H9 (cell line): ENCODE results near the gene KRT13. TPM values are rescaled to one million over a fixed set of nuclear protein-coding genes. Genes with fewer than 3 reads are reported as not detected.

Source experiments
- DNase-seq: peaks from one replicate; pipeline ENCODE4 v3.0.0-alpha.2; 2017
- H2AFZ ChIP-seq: one replicate; pipeline ENCODE4 v1.6.1; 2013; ENCODE audit warnings: mild to moderate bottlenecking, low read length, control low read depth, moderate library complexity
- H2AK5ac ChIP-seq: 2 replicates; pipeline ENCODE4 v1.6.1; 2013; ENCODE audit warnings: low read length, control low read depth, mixed read lengths; ENCODE audit not compliant: insufficient read length
- H2BK120ac ChIP-seq: one replicate; pipeline ENCODE4 v1.6.1; 2013; ENCODE audit warnings: low read depth, mild to moderate bottlenecking, low read length, control low read depth, inconsistent platforms; ENCODE audit not compliant: poor library complexity, severe bottlenecking
- H2BK12ac ChIP-seq: 2 replicates; pipeline ENCODE4 v1.6.1; 2013; ENCODE audit warnings: low read length, control low read depth, mixed read lengths, low read depth; ENCODE audit not compliant: insufficient read length
- H2BK15ac ChIP-seq: 2 replicates; pipeline ENCODE4 v1.6.1; 2013; ENCODE audit warnings: low read depth, low read length, control low read depth
- H2BK20ac ChIP-seq: one replicate; pipeline ENCODE4 v1.6.1; 2013; ENCODE audit warnings: low read depth, mild to moderate bottlenecking, low read length, control low read depth, inconsistent platforms; ENCODE audit not compliant: poor library complexity, severe bottlenecking
- H2BK5ac ChIP-seq: 2 replicates; pipeline ENCODE4 v1.6.1; 2013; ENCODE audit warnings: low read length, control low read depth, mixed read lengths; ENCODE audit not compliant: insufficient read length
- H3K14ac ChIP-seq: 2 replicates; pipeline ENCODE4 v1.6.1; 2013; ENCODE audit warnings: low read length, control low read depth; ENCODE audit not compliant: insufficient read depth
- H3K18ac ChIP-seq: 2 replicates; pipeline ENCODE4 v1.6.1; 2013; ENCODE audit warnings: low read depth, mild to moderate bottlenecking, mixed read lengths, low read length, control low read depth; ENCODE audit not compliant: insufficient read length
- H3K23ac ChIP-seq: 2 replicates; pipeline ENCODE4 v1.6.1; 2013; ENCODE audit warnings: low read length, control low read depth, mixed read lengths, low read depth; ENCODE audit not compliant: insufficient read length
- H3K23me2 ChIP-seq: 2 replicates; pipeline ENCODE4 v1.6.1; 2013; ENCODE audit warnings: low read depth, mild to moderate bottlenecking, mixed read lengths, low read length, control low read depth; ENCODE audit not compliant: insufficient read length, poor library complexity, severe bottlenecking
- H3K27ac ChIP-seq: 2 replicates; pipeline ENCODE4 v1.5.1; 2013; ENCODE audit warnings: low read length, control low read depth, mixed read lengths, low read depth; ENCODE audit not compliant: insufficient read length
- H3K27me3 ChIP-seq: 2 replicates; pipeline ENCODE4 v1.6.1; 2013; ENCODE audit warnings: low read length, control low read depth, inconsistent platforms; ENCODE audit not compliant: insufficient read depth
- H3K4ac ChIP-seq: 2 replicates; pipeline ENCODE4 v1.6.1; 2013; ENCODE audit warnings: low read depth, mild to moderate bottlenecking, control low read depth, inconsistent platforms, low read length, moderate library complexity
- H3K4me1 ChIP-seq: 2 replicates; pipeline ENCODE4 v1.6.1; 2013; ENCODE audit warnings: low read length, control low read depth, inconsistent platforms; ENCODE audit not compliant: insufficient read depth
- H3K4me2 ChIP-seq: 2 replicates; pipeline ENCODE4 v1.6.1; 2013; ENCODE audit warnings: low read length, control low read depth, mixed read lengths; ENCODE audit not compliant: insufficient read length, insufficient read depth
- H3K56ac ChIP-seq: 2 replicates; pipeline ENCODE4 v1.6.1; 2013; ENCODE audit warnings: low read depth, mild to moderate bottlenecking, mixed read lengths, low read length, control low read depth; ENCODE audit not compliant: insufficient read length
- H3K79me1 ChIP-seq: 2 replicates; pipeline ENCODE4 v1.6.1; 2013; ENCODE audit warnings: low read depth, mild to moderate bottlenecking, moderate library complexity, low read length, control low read depth, inconsistent platforms; ENCODE audit not compliant: insufficient read depth, poor library complexity, severe bottlenecking
- H3K79me2 ChIP-seq: 2 replicates; pipeline ENCODE4 v1.6.1; 2013; ENCODE audit warnings: low read length, control low read depth, inconsistent platforms; ENCODE audit not compliant: insufficient read depth
- H3K9ac ChIP-seq: 2 replicates; pipeline ENCODE4 v1.6.1; 2013; ENCODE audit warnings: low read length, control low read depth, mixed read lengths; ENCODE audit not compliant: insufficient read length; ENCODE audit errors: extremely low read depth
- H3K9me3 ChIP-seq: one replicate; pipeline ENCODE4 v1.6.1; 2013; ENCODE audit warnings: low read depth, low read length, inconsistent platforms; ENCODE audit not compliant: control insufficient read depth
- H3T11ph ChIP-seq: one replicate; pipeline ENCODE4 v1.6.1; 2013; ENCODE audit warnings: mild to moderate bottlenecking, low read length, control low read depth, inconsistent platforms
- H4K20me1 ChIP-seq: one replicate; pipeline ENCODE4 v1.6.1; 2013; ENCODE audit not compliant: control insufficient read depth, insufficient read length, insufficient read depth
- H4K5ac ChIP-seq: 2 replicates; pipeline ENCODE4 v1.6.1; 2013; ENCODE audit warnings: low read depth, mild to moderate bottlenecking, mixed read lengths, low read length, control low read depth; ENCODE audit not compliant: insufficient read length
- H4K8ac ChIP-seq: replicated peaks from 2 replicates; pipeline ENCODE4 v1.6.1; 2013; ENCODE audit warnings: low read length, control low read depth, mixed read lengths, low read depth; ENCODE audit not compliant: insufficient read length
- H4K91ac ChIP-seq: 2 replicates; pipeline ENCODE4 v1.6.1; 2013; ENCODE audit warnings: low read depth, mild to moderate bottlenecking, moderate library complexity, mixed read lengths, low read length, control low read depth; ENCODE audit not compliant: insufficient read length
- H3K27ac Mint-ChIP-seq, 3 experiments: 2 replicates in 2 of 3; 3 replicates in 1 of 3; pipeline ENCODE4 v1.8.0; 2020 to 2021; ENCODE audit warnings: mixed read lengths in 3 of 3, mild to moderate bottlenecking in 1 of 3, moderate library complexity in 1 of 3
- H3K27me3 Mint-ChIP-seq: 2 replicates; pipeline ENCODE4 v1.8.0; 2021; ENCODE audit warnings: low read depth, mild to moderate bottlenecking, moderate library complexity, mixed read lengths
- H3K36me3 Mint-ChIP-seq, 3 experiments: 2 replicates in 2 of 3; 3 replicates in 1 of 3; pipeline ENCODE4 v1.8.0; 2020 to 2021; ENCODE audit warnings: low read depth in 3 of 3, mixed read lengths in 3 of 3; ENCODE audit not compliant: insufficient read depth in 1 of 3
- H3K4me1 Mint-ChIP-seq, 2 experiments: 2 replicates each; pipeline ENCODE4 v1.8.0; 2020; ENCODE audit warnings: mixed read lengths in 2 of 2
- H3K4me3 Mint-ChIP-seq, 2 experiments: 2 replicates in 1 of 2; 3 replicates in 1 of 2; pipeline ENCODE4 v1.8.0; 2020 to 2021; ENCODE audit warnings: mild to moderate bottlenecking in 2 of 2, mixed read lengths in 2 of 2, moderate library complexity in 1 of 2
- H3K9me3 Mint-ChIP-seq, 2 experiments: 2 replicates in 1 of 2; 3 replicates in 1 of 2; pipeline ENCODE4 v1.8.0; 2020; ENCODE audit warnings: mild to moderate bottlenecking in 2 of 2, mixed read lengths in 2 of 2, moderate library complexity in 1 of 2
- CTCF ChIP-seq: fragments of 200-600 bp; sonication (generic); conservative IDR thresholded peaks from 3 replicates; pipeline ENCODE4 v1.8.0; 2021; ENCODE audit warnings: antibody characterized with exemption, mild to moderate bottlenecking
- WGBS: extraction: QIAGEN DNeasy Blood & Tissue Kit; methylation state at CpG from one replicate; pipeline ENCODE4 v1.1.7; 2013; ENCODE audit warnings: missing lambda C conversion rate, low lambda C conversion rate, mixed read lengths; ENCODE audit not compliant: insufficient read length; ENCODE audit errors: extremely low coverage; 5-methylcytosine and 5-hydroxymethylcytosine counted together
- total RNA-seq: library from RNA; stranded (reverse); gene quantifications from 2 replicates; pipeline ENCODE4 v1.2.1, GENCODE V29; 2021

Gene KRT13
- total RNA-seq, 1 experiment from 2014 or later = not detected

DNA sequence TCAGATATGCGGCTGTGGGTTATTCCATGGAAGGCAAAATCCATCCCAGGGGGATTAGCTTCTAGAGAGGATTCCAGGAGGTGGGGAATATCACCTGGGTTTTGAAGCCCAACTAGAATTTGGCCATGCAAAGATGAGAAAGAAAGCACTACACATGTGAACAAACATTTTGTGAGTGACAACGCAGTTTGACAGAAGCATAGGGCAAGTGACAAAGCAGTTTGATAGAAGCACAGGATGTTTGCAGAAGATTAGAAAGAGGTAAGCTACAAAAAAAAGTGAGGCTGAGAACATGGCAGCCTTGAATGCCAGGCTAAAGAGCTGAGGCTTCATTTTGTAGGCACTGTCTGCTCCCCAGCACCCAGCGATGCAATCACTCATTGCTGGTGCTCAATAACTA, 52.3 kb downstream of the KRT13 start:
- Histone ChIP-seq H3K23me2 (no peaks in the 10 kb centered on the region), H2BK20ac (no peak overlapping the region), H3K23ac (no peak overlapping the region), H3K9ac (no peak overlapping the region), H3K9me3 (peaks cover 12% of the 10 kb centered on the region), H4K5ac (no peak overlapping the region), H3K27me3 (no peaks in the 10 kb centered on the region), H3K4me1 (no peaks in the 10 kb centered on the region), H2BK12ac (no peak overlapping the region), H2AFZ (no peak overlapping the region), H2AK5ac (no peak overlapping the region), H2BK120ac (no peak overlapping the region), H3K14ac (no peak overlapping the region), H3K18ac (no peak overlapping the region), H3K79me2 (no peaks in the 10 kb centered on the region), H3K4ac (no peak overlapping the region), H4K8ac (no peak overlapping the region), H4K20me1 (no peaks in the 10 kb centered on the region), H3K27ac (no peak overlapping the region), H4K91ac (no peak overlapping the region), H3T11ph (no peak overlapping the region), H2BK15ac (no peak overlapping the region), H3K56ac (no peak overlapping the region), H3K4me2 (no peak overlapping the region), H3K79me1 (no peaks in the 10 kb centered on the region), H2BK5ac (no peak overlapping the region)
- no peak overlapping the region for H3K27ac Mint-ChIP-seq
- H3K4me3 Mint-ChIP-seq = no peak overlapping the region
- H3K9me3 Mint-ChIP-seq = peaks cover 3 to 13% of the 10 kb centered on the region in 2 experiments
- peaks cover 10% of the 10 kb centered on the region for H3K27me3 Mint-ChIP-seq
- no peaks in the 10 kb centered on the region; a peak in 4 of 7 replicates for H3K36me3 Mint-ChIP-seq
- H3K4me1 Mint-ChIP-seq = no peaks in the 10 kb centered on the region
- no peak for TF ChIP-seq CTCF
- no peak for DNase-seq
- WGBS = no CpG with 5 or more reads among the region's 3 CpGs
